BLaER1 treated with 17β-estradiol and CSF1 and Interleukin-3, amounts not matched to agents 10 nM and 100 nM (cell line): ENCODE data around the gene GCN1.
"Not testable (repeated sequence)": the region's sequence is repeated elsewhere in the genome, so short reads cannot be mapped to it uniquely, and the experiment has no call there.

ENCODE experiments used
- H3K27ac ChIP-seq, 11 experiments: shearing (Covaris generic); formaldehyde crosslinking; 2 replicates each; pipeline ENCODE4 v1.8.1; 2022
- H3K27me3 ChIP-seq, 11 experiments: shearing (Covaris generic); formaldehyde crosslinking; 2 replicates each; pipeline ENCODE4 v1.8.1; 2022
- H3K36me3 ChIP-seq, 11 experiments: shearing (Covaris generic); formaldehyde crosslinking; 2 replicates each; pipeline ENCODE4 v1.8.1; 2022
- H3K4me1 ChIP-seq, 10 experiments: shearing (Covaris generic); formaldehyde crosslinking; 2 replicates each; pipeline ENCODE4 v1.8.1; 2022
- H3K4me2 ChIP-seq, 11 experiments: shearing (Covaris generic); formaldehyde crosslinking; 2 replicates each; pipeline ENCODE4 v1.8.1; 2022
- H3K4me3 ChIP-seq, 10 experiments: shearing (Covaris generic); formaldehyde crosslinking; 2 replicates each; pipeline ENCODE4 v1.8.1; 2022
- H3K9ac ChIP-seq, 11 experiments: shearing (Covaris generic); formaldehyde crosslinking; 2 replicates each; pipeline ENCODE4 v1.8.1; 2022
- H3K9me3 ChIP-seq, 11 experiments: shearing (Covaris generic); formaldehyde crosslinking; replicated peaks in 1 of 11; 2 replicates each; pipeline ENCODE4 v1.8.1; 2022
- H4K20me1 ChIP-seq, 11 experiments: shearing (Covaris generic); formaldehyde crosslinking; 2 replicates each; pipeline ENCODE4 v1.8.1; 2022
- Cebpa-rat ChIP-seq, 11 experiments: shearing (Covaris generic); IDR thresholded peaks; 2 replicates each; pipeline ENCODE4 v1.8.1; 2022

Gene GCN1

GRCh38 chr12:120211243-120211903, 16.9 kb upstream of the GCN1 start:
- Histone ChIP-seq H3K4me1 (peaks cover 0 to 9% (median 2%) of the 10 kb centered on the region in 10 experiments; a peak in 6 of 20 replicates), H3K27ac (peak overlapping the region in 2 of 11 experiments; percentile 11 to 23; a peak in 2 of 22 replicates), H3K9me3 (no peaks in the 10 kb centered on the region), H3K36me3 (peaks cover 58 to 100% (median 83%) of the 10 kb centered on the region in 11 experiments), H3K4me3 (no peak overlapping the region), H4K20me1 (peaks cover 0 to 64% (median 0%) of the 10 kb centered on the region in 11 experiments; a peak in 9 of 22 replicates), H3K4me2 (no peak overlapping the region), H3K27me3 (no peaks in the 10 kb centered on the region), H3K9ac (peak overlapping the region in 6 of 11 experiments; percentile 8 to 46 (median 32); a peak in 9 of 22 replicates)
- no peak for TF ChIP-seq Cebpa-rat (IDR thresholded peaks at IDR 0.05)

GRCh38 chr12:120209851-120210250, 15.3 kb upstream of the GCN1 start:
- H3K36me3 ChIP-seq: peaks cover 61 to 92% (median 77%) of the 10 kb centered on the region in 11 experiments
- H3K4me1 ChIP-seq: peaks cover 0 to 9% (median 2%) of the 10 kb centered on the region in 10 experiments; a peak in 6 of 20 replicates
- TF ChIP-seq Cebpa-rat (IDR thresholded peaks at IDR 0.05): no peak
- no peaks in the 10 kb centered on the region for H3K27me3 ChIP-seq
- no peaks in the 10 kb centered on the region for H3K9me3 ChIP-seq
- H3K27ac ChIP-seq: no peak overlapping the region
- H3K9ac ChIP-seq: peak overlapping the region in 4 of 11 experiments; percentile 0 to 46 (median 21); a peak in 2 of 22 replicates
- H4K20me1 ChIP-seq: peaks cover 0 to 49% (median 0%) of the 10 kb centered on the region in 11 experiments; a peak in 8 of 22 replicates
- no peak overlapping the region for H3K4me3 ChIP-seq
- no peak overlapping the region for H3K4me2 ChIP-seq

GRCh38 chr12:120207227-120207626, 12.7 kb upstream of the GCN1 start:
- Histone ChIP-seq H3K36me3 (peaks cover 35 to 66% (median 50%) of the 10 kb centered on the region in 11 experiments), H4K20me1 (peaks cover 0 to 25% (median 0%) of the 10 kb centered on the region in 11 experiments; a peak in 7 of 22 replicates), H3K4me3 (no peak overlapping the region), H3K27me3 (no peaks in the 10 kb centered on the region), H3K4me1 (peaks cover 3 to 18% (median 8%) of the 10 kb centered on the region in 10 experiments; a peak in 17 of 20 replicates), H3K4me2 (no peak overlapping the region), H3K27ac (no peak overlapping the region), H3K9me3 (no peaks in the 10 kb centered on the region), H3K9ac (no peak overlapping the region)
- no peak for TF ChIP-seq Cebpa-rat (IDR thresholded peaks at IDR 0.05)

- H3K36me3 ChIP-seq: peaks cover 31 to 61% (median 46%) of the 10 kb centered on the region in 11 experiments
- H3K4me2 ChIP-seq, H3K9me3 ChIP-seq, H3K4me3 ChIP-seq, H3K27ac ChIP-seq, H3K9ac ChIP-seq, H3K27me3 ChIP-seq: not testable (repeated sequence)
- peaks cover 0 to 21% (median 0%) of the 10 kb centered on the region in 11 experiments; a peak in 5 of 22 replicates for H4K20me1 ChIP-seq
- H3K4me1 ChIP-seq: peaks cover 6 to 20% (median 12%) of the 10 kb centered on the region in 10 experiments; a peak in 17 of 20 replicates
Measured at GRCh38 chr12:120206781-120207180, 12.3 kb upstream of the GCN1 start.

DNA sequence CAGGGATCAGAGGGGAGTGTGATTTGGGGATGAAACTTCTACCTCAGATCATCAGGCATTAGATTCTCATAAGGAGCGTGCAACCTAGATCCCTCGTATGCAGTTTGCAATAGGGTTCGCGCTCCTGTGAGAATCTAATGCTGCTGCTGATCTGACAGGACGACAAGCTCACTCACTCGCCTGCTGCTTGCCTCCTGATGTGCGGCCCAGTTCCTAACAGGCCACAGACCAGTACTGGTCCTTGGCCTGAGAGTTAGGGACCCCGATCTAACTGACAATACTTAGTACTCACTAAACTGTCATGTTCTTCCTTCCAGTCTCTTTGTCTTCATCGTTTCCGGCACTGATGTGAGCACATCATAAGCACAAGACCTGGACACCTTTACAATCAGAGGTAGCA, 11.7 kb upstream of the GCN1 start:
- H3K4me3 ChIP-seq: no peak overlapping the region
- peaks cover 6 to 15% (median 11%) of the 10 kb centered on the region in 10 experiments; a peak in 17 of 20 replicates for H3K4me1 ChIP-seq
- TF ChIP-seq Cebpa-rat (IDR thresholded peaks at IDR 0.05): no peak
- no peak overlapping the region for H3K27ac ChIP-seq
- H3K9me3 ChIP-seq: no peaks in the 10 kb centered on the region
- H3K27me3 ChIP-seq: no peaks in the 10 kb centered on the region
- no peak overlapping the region for H3K9ac ChIP-seq
- no peak overlapping the region for H3K4me2 ChIP-seq
- H4K20me1 ChIP-seq: peaks cover 0 to 16% (median 0%) of the 10 kb centered on the region in 11 experiments; a peak in 5 of 22 replicates
- peaks cover 25 to 56% (median 40%) of the 10 kb centered on the region in 11 experiments for H3K36me3 ChIP-seq

- no peak for TF ChIP-seq Cebpa-rat (IDR thresholded peaks at IDR 0.05)
- peaks cover 11 to 17% (median 14%) of the 10 kb centered on the region in 11 experiments for H4K20me1 ChIP-seq
- H3K27me3 ChIP-seq: no peaks in the 10 kb centered on the region
- peaks cover 14 to 20% (median 16%) of the 10 kb centered on the region in 10 experiments for H3K4me1 ChIP-seq
- no peaks in the 10 kb centered on the region for H3K9me3 ChIP-seq
- H3K27ac ChIP-seq: no peak overlapping the region
- no peak overlapping the region for H3K4me3 ChIP-seq
- H3K36me3 ChIP-seq: peaks cover 29 to 47% (median 34%) of the 10 kb centered on the region in 11 experiments
- no peak overlapping the region for H3K4me2 ChIP-seq
- H3K9ac ChIP-seq: no peak overlapping the region
Measured at GRCh38 chr12:120204171-120204570, 9.7 kb upstream of the GCN1 start.

DNA sequence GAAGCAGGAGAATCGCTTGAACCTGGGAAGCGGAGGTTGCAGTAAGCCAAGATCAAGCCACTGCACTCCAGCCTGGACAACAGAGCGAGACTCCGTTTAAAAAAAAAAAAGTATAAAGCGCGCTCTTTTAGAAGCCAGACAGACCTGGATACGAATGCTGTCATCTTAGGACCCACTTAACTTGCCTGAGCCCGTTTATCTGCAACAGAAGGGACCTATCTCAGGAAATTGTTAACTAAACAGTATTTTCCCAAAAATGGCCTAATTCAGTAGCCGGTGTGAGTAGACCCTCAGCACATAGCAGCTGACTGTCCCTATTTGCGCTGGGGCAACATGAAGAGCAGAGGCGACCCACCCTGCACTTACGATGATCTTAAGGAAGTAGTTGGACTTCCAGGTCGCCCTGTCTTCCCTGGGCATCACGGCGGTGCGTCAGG, 5.9 kb upstream of the GCN1 start:
- peak overlapping the region; percentile 86 to 98 (median 92) for H3K4me3 ChIP-seq
- H4K20me1 ChIP-seq: peaks cover 33 to 52% (median 46%) of the 10 kb centered on the region in 11 experiments
- H3K27ac ChIP-seq: peak overlapping the region; percentile 85 to 99 (median 95)
- no peaks in the 10 kb centered on the region for H3K9me3 ChIP-seq
- TF ChIP-seq Cebpa-rat (IDR thresholded peaks at IDR 0.05): no peak
- H3K4me2 ChIP-seq: peak overlapping the region; percentile 82 to 99 (median 96)
- no peaks in the 10 kb centered on the region for H3K27me3 ChIP-seq
- peaks cover 51 to 58% (median 54%) of the 10 kb centered on the region in 10 experiments for H3K4me1 ChIP-seq
- H3K9ac ChIP-seq: peak overlapping the region; percentile 92 to 100 (median 97)
- H3K36me3 ChIP-seq: peaks cover 45 to 50% (median 48%) of the 10 kb centered on the region in 11 experiments

- no peak for TF ChIP-seq Cebpa-rat (IDR thresholded peaks at IDR 0.05)
- Histone ChIP-seq H3K36me3 (peaks cover 45 to 50% (median 48%) of the 10 kb centered on the region in 11 experiments), H3K9me3 (no peaks in the 10 kb centered on the region), H3K4me2 (peak overlapping the region; percentile 82 to 99 (median 96)), H3K27me3 (no peaks in the 10 kb centered on the region), H3K4me1 (peaks cover 57 to 63% (median 60%) of the 10 kb centered on the region in 10 experiments), H3K9ac (peak overlapping the region; percentile 92 to 100 (median 97)), H3K27ac (peak overlapping the region; percentile 85 to 99 (median 95)), H3K4me3 (peak overlapping the region; percentile 86 to 98 (median 92)), H4K20me1 (peaks cover 33 to 52% (median 46%) of the 10 kb centered on the region in 11 experiments)
Measured at GRCh38 chr12:120199595-120200306, 5.2 kb upstream of the GCN1 start.

- Histone ChIP-seq H3K9ac (peak overlapping the region; percentile 92 to 100 (median 97)), H3K27me3 (no peaks in the 10 kb centered on the region), H4K20me1 (peaks cover 33 to 52% (median 46%) of the 10 kb centered on the region in 11 experiments), H3K4me3 (peak overlapping the region; percentile 86 to 98 (median 92)), H3K27ac (peak overlapping the region in 10 of 11 experiments; percentile 85 to 99 (median 96); a peak in 16 of 22 replicates), H3K9me3 (no peaks in the 10 kb centered on the region), H3K4me2 (peak overlapping the region; percentile 82 to 99 (median 96)), H3K4me1 (peaks cover 58 to 63% (median 60%) of the 10 kb centered on the region in 10 experiments), H3K36me3 (peaks cover 45 to 50% (median 48%) of the 10 kb centered on the region in 11 experiments)
- TF ChIP-seq Cebpa-rat (IDR thresholded peaks at IDR 0.05): no peak
Measured at GRCh38 chr12:120199025-120199424, 4.5 kb upstream of the GCN1 start.
